WTC11 (cell line): ENCODE measurements around the gene CSTPP1. TPM values are rescaled to one million over a fixed set of nuclear protein-coding genes. Genes with fewer than 3 reads are reported as not detected.

Experiments used
- ATAC-seq: fragments of 200-7000 bp; cut with Tn5 transposase; 2 replicates; pipeline ENCODE4 v1.10.0; 2021; ENCODE audit warnings: mild to moderate bottlenecking, moderate library complexity
- CTCF ChIA-PET: fragments of 300-600 bp; sonication (Branson Sonifier 250); formaldehyde crosslinking; loops from one replicate; lab custom pipeline; 2021; ENCODE audit warnings: antibody characterized with exemption; lab: Charles Lee
- POLR2A ChIA-PET: fragments of 350-600 bp; sonication (Branson Sonifier 250); formaldehyde crosslinking; loops from one replicate; lab custom pipeline; 2021; ENCODE audit warnings: antibody characterized with exemption; lab: Charles Lee
- DNase-seq: peaks from one replicate; pipeline ENCODE4 v3.0.0; 2021; ENCODE audit warnings: low spot score
- H3K27ac Mint-ChIP-seq: 2 replicates; pipeline ENCODE4 v1.8.0; 2021; ENCODE audit warnings: mixed read lengths
- H3K27me3 Mint-ChIP-seq: 2 replicates; pipeline ENCODE4 v1.8.0; 2021; ENCODE audit warnings: low read depth, mild to moderate bottlenecking, moderate library complexity, mixed read lengths
- H3K36me3 Mint-ChIP-seq: 2 replicates; pipeline ENCODE4 v1.8.0; 2021; ENCODE audit warnings: mixed read lengths
- H3K4me1 Mint-ChIP-seq: 2 replicates; pipeline ENCODE4 v1.8.0; 2022; ENCODE audit warnings: mixed read lengths
- H3K4me3 Mint-ChIP-seq: 2 replicates; pipeline ENCODE4 v1.8.0; 2021; ENCODE audit warnings: mild to moderate bottlenecking, moderate library complexity, mixed read lengths
- H3K9me3 Mint-ChIP-seq: 2 replicates; pipeline ENCODE4 v1.8.0; 2021; ENCODE audit warnings: mixed read lengths
- ARID4B ChIP-seq: sonication (generic); formaldehyde crosslinking; IDR thresholded peaks from 2 replicates; pipeline ENCODE4 v1.8.0; 2023; ENCODE audit warnings: missing genetic modification reagents, mild to moderate bottlenecking, borderline replicate concordance
- ATF2 ChIP-seq: sonication (generic); formaldehyde crosslinking; IDR thresholded peaks from 2 replicates; pipeline ENCODE4 v1.8.1; 2022; ENCODE audit warnings: low read depth, missing genetic modification reagents, borderline replicate concordance
- ATF6 ChIP-seq: sonication (generic); formaldehyde crosslinking; IDR thresholded peaks from 2 replicates; pipeline ENCODE4 v1.8.1; 2023; ENCODE audit warnings: mild to moderate bottlenecking, missing genetic modification reagents
- CDX4 ChIP-seq: fragments of 250-450 bp; sonication (Bioruptor Pico); IDR thresholded peaks from 2 replicates; pipeline ENCODE4 v1.9.0; 2021; ENCODE audit warnings: moderate library complexity, mild to moderate bottlenecking, inconsistent platforms, borderline replicate concordance
- E2F4 ChIP-seq: sonication (generic); formaldehyde crosslinking; IDR thresholded peaks from 2 replicates; pipeline ENCODE4 v1.8.1; 2022; ENCODE audit warnings: low read depth, mild to moderate bottlenecking, moderate library complexity, missing genetic modification reagents, borderline replicate concordance
- ELF4 ChIP-seq: sonication (generic); formaldehyde crosslinking; IDR thresholded peaks from 2 replicates; pipeline ENCODE4 v1.8.1; 2022; ENCODE audit warnings: low read depth, mild to moderate bottlenecking, moderate library complexity, missing genetic modification reagents
- EMX1 ChIP-seq: fragments of 250-450 bp; sonication (Bioruptor Pico); IDR thresholded peaks from 2 replicates; pipeline ENCODE4 v1.8.0; 2021; ENCODE audit warnings: mild to moderate bottlenecking
- FOXK1 ChIP-seq: sonication (generic); formaldehyde crosslinking; IDR thresholded peaks from 2 replicates; pipeline ENCODE4 v1.8.0; 2022; ENCODE audit warnings: mild to moderate bottlenecking, moderate library complexity, missing genetic modification reagents
- IRF1 ChIP-seq: sonication (generic); formaldehyde crosslinking; IDR thresholded peaks from 2 replicates; pipeline ENCODE4 v1.8.0; 2023; ENCODE audit warnings: missing genetic modification reagents
- NR2C2 ChIP-seq: sonication (generic); formaldehyde crosslinking; IDR thresholded peaks from 2 replicates; pipeline ENCODE4 v1.8.0; 2022; ENCODE audit warnings: mild to moderate bottlenecking, missing genetic modification reagents
- NR3C1 ChIP-seq: sonication (generic); formaldehyde crosslinking; conservative IDR thresholded peaks from 2 replicates; pipeline ENCODE4 v1.8.1; 2023; ENCODE audit warnings: low read depth, mild to moderate bottlenecking, missing genetic modification reagents
- OVOL2 ChIP-seq: fragments of 250-450 bp; sonication (Bioruptor Pico); IDR thresholded peaks from 2 replicates; pipeline ENCODE4 v1.9.0; 2021; ENCODE audit warnings: mild to moderate bottlenecking, borderline replicate concordance
- PRRX2 ChIP-seq: fragments of 250-450 bp; sonication (Bioruptor Pico); IDR thresholded peaks from 2 replicates; pipeline ENCODE4 v1.8.0; 2021; ENCODE audit warnings: mild to moderate bottlenecking
- TCF7 ChIP-seq: sonication (generic); formaldehyde crosslinking; IDR thresholded peaks from 2 replicates; pipeline ENCODE4 v1.8.0; 2022; ENCODE audit warnings: mild to moderate bottlenecking, low read depth, missing genetic modification reagents, moderate library complexity
- TEAD1 ChIP-seq: sonication (generic); formaldehyde crosslinking; IDR thresholded peaks from 2 replicates; pipeline ENCODE4 v1.8.0; 2022; ENCODE audit warnings: mild to moderate bottlenecking, missing genetic modification reagents
- ZBTB21 ChIP-seq: sonication (generic); formaldehyde crosslinking; IDR thresholded peaks from 2 replicates; pipeline ENCODE4 v1.8.1; 2023; ENCODE audit warnings: mild to moderate bottlenecking, missing genetic modification reagents, borderline replicate concordance
- ZBTB43 ChIP-seq: sonication (generic); formaldehyde crosslinking; IDR thresholded peaks from 2 replicates; pipeline ENCODE4 v1.8.1; 2023; ENCODE audit warnings: mild to moderate bottlenecking, missing genetic modification reagents
- ZNF121 ChIP-seq: sonication (generic); formaldehyde crosslinking; IDR thresholded peaks from 2 replicates; pipeline ENCODE4 v1.8.0; 2023; ENCODE audit warnings: missing genetic modification reagents
- ZNF138 ChIP-seq: sonication (generic); formaldehyde crosslinking; conservative IDR thresholded peaks from 2 replicates; pipeline ENCODE4 v1.8.1; 2022; ENCODE audit warnings: mild to moderate bottlenecking, moderate library complexity, missing genetic modification reagents
- ZNF423 ChIP-seq: fragments of 250-450 bp; sonication (Bioruptor Pico); IDR thresholded peaks from 2 replicates; pipeline ENCODE4 v2.1.2; 2022; ENCODE audit warnings: mild to moderate bottlenecking, moderate library complexity
- ZSCAN18 ChIP-seq: fragments of 250-450 bp; sonication (Bioruptor Pico); IDR thresholded peaks from 2 replicates; pipeline ENCODE4 v2.1.2; 2022; ENCODE audit warnings: mild to moderate bottlenecking, moderate library complexity
- total RNA-seq: library from RNA; stranded (reverse); gene quantifications from 3 replicates; pipeline ENCODE4 v1.2.3, GENCODE V29; 2021

Gene CSTPP1
- total RNA-seq, 1 experiment from 2014 or later = 23.6 TPM

- no peak for TF ChIP-seq PRRX2 (CRISPR knock-in tag)
- no peak for TF ChIP-seq ELF4 (CRISPR knock-in tag)
- no peak for TF ChIP-seq OVOL2
- TF ChIP-seq TCF7 = no peak
- no peak for TF ChIP-seq ZSCAN18 (CRISPR knock-in tag)
- no peak for TF ChIP-seq FOXK1 (CRISPR knock-in tag)
- TF ChIP-seq ZNF121 (CRISPR knock-in tag) = no peak
- no peak for TF ChIP-seq IRF1 (CRISPR knock-in tag)
- no peak for TF ChIP-seq NR3C1 (CRISPR knock-in tag)
- no peak for TF ChIP-seq CDX4 (CRISPR knock-in tag)
- TF ChIP-seq ZBTB43 (CRISPR knock-in tag) = no peak
- TF ChIP-seq, all 79 proteins: peak for 0
These were observed 96.9 kb downstream of the CSTPP1 start (continued) for GRCh38 chr11:47033439-47033838.

GRCh38 chr11:47034091-47034490, 97.5 kb downstream of the CSTPP1 start:
- TF ChIP-seq E2F4 (no peak), NR2C2 (no peak)
- Mint-ChIP-seq H3K27me3 (no peaks in the 10 kb centered on the region), H3K9me3 (no peaks in the 10 kb centered on the region), H3K4me1 (peaks cover 9% of the 10 kb centered on the region), H3K27ac (no peak overlapping the region), H3K36me3 (peaks cover 2% of the 10 kb centered on the region), H3K4me3 (no peak overlapping the region)
- CTCF ChIA-PET = interaction anchor here (1.2 kb wide), 1 partner anchor 121 kb away, joined by 3 read pairs; no protein-coding TSS in a partner anchor
- DNase-seq (no peak), ATAC-seq (no peak)
- POLR2A ChIA-PET = interaction anchor here (0.7 kb wide), 1 partner anchor 188 kb away, joined by 4 read pairs; the partner anchor contains the start of gene CKAP5

- H3K4me3 Mint-ChIP-seq = no peak overlapping the region
- H3K27ac Mint-ChIP-seq = no peak overlapping the region
- TF ChIP-seq ZNF423 (CRISPR knock-in tag) = no peak
- TF ChIP-seq ARID4B (CRISPR knock-in tag) = no peak
- no peak for TF ChIP-seq ATF2 (CRISPR knock-in tag)
- no peak for TF ChIP-seq ZNF138 (CRISPR knock-in tag)
- TF ChIP-seq ZBTB21 (CRISPR knock-in tag) = no peak
- no peak for TF ChIP-seq FOXK1 (CRISPR knock-in tag)
- no peak for TF ChIP-seq EMX1 (CRISPR knock-in tag)
- no peak for TF ChIP-seq PRRX2 (CRISPR knock-in tag)
- no peak for TF ChIP-seq TEAD1 (CRISPR knock-in tag)
- TF ChIP-seq ATF6 (CRISPR knock-in tag) = no peak
These were observed 98.5 kb downstream of the CSTPP1 start for GRCh38 chr11:47035108-47035507.

More at GRCh38 chr11:47035108-47035507, 98.5 kb downstream of the CSTPP1 start:
- Mint-ChIP-seq H3K27me3 (no peaks in the 10 kb centered on the region), H3K9me3 (no peaks in the 10 kb centered on the region), H3K36me3 (peaks cover 5% of the 10 kb centered on the region), H3K4me1 (peaks cover 9% of the 10 kb centered on the region)
- ATAC-seq (no peak), DNase-seq (no peak)
- ChIA-PET CTCF (interaction anchor here (1.2 kb wide), 2 partner anchors 118 to 122 kb away, joined by 3 read pairs; no protein-coding TSS in a partner anchor), POLR2A (no interaction called here)
